K562 (cell line): ENCODE data around the gene TMEM203. TPM values are rescaled to one million over a fixed set of nuclear protein-coding genes. Genes with fewer than 3 reads are reported as not detected.

Experiments
- BCOR ChIP-seq: fragments of 450-650 bp; IDR thresholded peaks from 2 replicates; pipeline ENCODE4 v1.6.1; 2016
- COPS2 ChIP-seq: fragments of 450-650 bp; conservative IDR thresholded peaks from 2 replicates; pipeline ENCODE4 v1.6.1; 2016; ENCODE audit warnings: mild to moderate bottlenecking, moderate library complexity
- DACH1 ChIP-seq: fragments of 450-650 bp; IDR thresholded peaks from 2 replicates; pipeline ENCODE4 v1.6.1; 2018; ENCODE audit not compliant: partially characterized antibody
- IFI16 ChIP-seq: fragments of 250-450 bp; sonication (Bioruptor Pico); IDR thresholded peaks from 2 replicates; pipeline ENCODE4 v2.1.2; 2022; ENCODE audit warnings: mild to moderate bottlenecking, inconsistent platforms
- MCM7 ChIP-seq, 2 experiments: fragments of 450-650 bp; IDR thresholded peaks; 2 replicates each; pipeline ENCODE4 v1.6.1; 2016 to 2018
- POLR2A ChIP-seq: fragments of 450-650 bp; conservative IDR thresholded peaks from 2 replicates; pipeline ENCODE4 v1.6.1; 2016
- SP1 ChIP-seq: sonication (generic); formaldehyde crosslinking; IDR thresholded peaks from 2 replicates; pipeline ENCODE4 v1.8.1; 2022; ENCODE audit warnings: mild to moderate bottlenecking, missing genetic modification reagents
- SRSF7 ChIP-seq: fragments of 200-400 bp; formaldehyde crosslinking; optimal IDR thresholded peaks from 2 replicates; pipeline ENCODE3; 2017; ENCODE audit warnings: mild to moderate bottlenecking, low read depth, low read length
- STAT5B ChIP-seq: fragments of 250-450 bp; sonication (Bioruptor Pico); IDR thresholded peaks from 2 replicates; pipeline ENCODE4 v1.8.0; 2021; ENCODE audit warnings: mild to moderate bottlenecking, inconsistent platforms
- ZBED1 ChIP-seq: IDR thresholded peaks from 2 replicates; pipeline ENCODE4 v1.6.1; 2014
- ZC3H8 ChIP-seq: fragments of 450-650 bp; IDR thresholded peaks from 2 replicates; pipeline ENCODE4 v1.6.1; 2017
- ZFP36 ChIP-seq: fragments of 150-350 bp; IDR thresholded peaks from 2 replicates; pipeline ENCODE4 v1.6.1; 2018; ENCODE audit warnings: low read length, low read depth; ENCODE audit not compliant: partially characterized antibody
- ZKSCAN1 ChIP-seq: fragments of 150-350 bp; IDR thresholded peaks from 2 replicates; pipeline ENCODE4 v1.6.1; 2016; ENCODE audit warnings: low read depth, low read length
- polyA plus RNA-seq, 8 experiments: library from polyadenylated mRNA; depleted of rRNA in 4 of 8; stranded (reverse) in 5 of 8; unstranded in 3 of 8; fragments of >200 nt; fragmentation: Nextera tagmentation in 2 of 8; fragmentation: Illumina TruSeq in 1 of 8; extraction: Ambion mirVana in 2 of 8; extraction: Trizol in 1 of 8; gene quantifications; 2 replicates each; pipeline versions ENCODE4 v1.2.1 to v1.2.3, GENCODE V29; 2011 to 2014; ENCODE audit warnings: inconsistent platforms in 1 of 8, missing spikeins in 1 of 8
- total RNA-seq, 7 experiments: library from RNA; depleted of rRNA in 6 of 7; stranded (reverse); fragments of >200 nt in 6 of 7; fragmentation: Illumina TruSeq in 2 of 7; extraction: Trizol in 2 of 7; gene quantifications; 2 replicates each; pipeline versions ENCODE4 v1.2.1 to v1.2.3, GENCODE V29; 2011 to 2021; ENCODE audit warnings: low replicate concordance in 1 of 7
- TF ChIP-seq, protein P1 (sequence below): fragments of 250-450 bp; sonication (Bioruptor Pico); IDR thresholded peaks from 2 replicates; pipeline ENCODE4 v1.9.0; 2021; ENCODE audit warnings: mild to moderate bottlenecking, inconsistent platforms
- TF ChIP-seq, protein P2 (sequence below): fragments of 250-450 bp; sonication (Bioruptor Pico); IDR thresholded peaks from 2 replicates; pipeline ENCODE4 v1.8.0; 2021; ENCODE audit warnings: borderline replicate concordance, mild to moderate bottlenecking, moderate library complexity; ENCODE audit not compliant: poor library complexity, severe bottlenecking
- TF ChIP-seq, protein P3 (sequence below): IDR thresholded peaks from 3 replicates; pipeline ENCODE4 v1.6.1; 2011; ENCODE audit warnings: borderline replicate concordance, mild to moderate bottlenecking, moderate library complexity; ENCODE audit not compliant: insufficient read length; ENCODE audit errors: extremely low read depth
- TF ChIP-seq, protein P4 (sequence below): fragments of 150-350 bp; conservative IDR thresholded peaks from 2 replicates; pipeline ENCODE4 v1.6.1; 2014; ENCODE audit warnings: low read length
- TF ChIP-seq, protein P5 (sequence below): sonication (generic); formaldehyde crosslinking; IDR thresholded peaks from 2 replicates; pipeline ENCODE4 v1.8.0; 2022; ENCODE audit warnings: mild to moderate bottlenecking, low read depth, missing genetic modification reagents
- TF ChIP-seq, protein P6 (sequence below): fragments of 250-450 bp; sonication (Bioruptor Pico); IDR thresholded peaks from 2 replicates; pipeline ENCODE4 v1.8.0; 2021; ENCODE audit warnings: moderate library complexity, mild to moderate bottlenecking, inconsistent platforms

Gene TMEM203
- total and polyA plus RNA-seq, 9 of the 15 experiments (the other 6 are each of a cell fraction or from before 2014, with no cell fraction given): 8.8 to 59.5 (median 37.6) TPM

DNA sequence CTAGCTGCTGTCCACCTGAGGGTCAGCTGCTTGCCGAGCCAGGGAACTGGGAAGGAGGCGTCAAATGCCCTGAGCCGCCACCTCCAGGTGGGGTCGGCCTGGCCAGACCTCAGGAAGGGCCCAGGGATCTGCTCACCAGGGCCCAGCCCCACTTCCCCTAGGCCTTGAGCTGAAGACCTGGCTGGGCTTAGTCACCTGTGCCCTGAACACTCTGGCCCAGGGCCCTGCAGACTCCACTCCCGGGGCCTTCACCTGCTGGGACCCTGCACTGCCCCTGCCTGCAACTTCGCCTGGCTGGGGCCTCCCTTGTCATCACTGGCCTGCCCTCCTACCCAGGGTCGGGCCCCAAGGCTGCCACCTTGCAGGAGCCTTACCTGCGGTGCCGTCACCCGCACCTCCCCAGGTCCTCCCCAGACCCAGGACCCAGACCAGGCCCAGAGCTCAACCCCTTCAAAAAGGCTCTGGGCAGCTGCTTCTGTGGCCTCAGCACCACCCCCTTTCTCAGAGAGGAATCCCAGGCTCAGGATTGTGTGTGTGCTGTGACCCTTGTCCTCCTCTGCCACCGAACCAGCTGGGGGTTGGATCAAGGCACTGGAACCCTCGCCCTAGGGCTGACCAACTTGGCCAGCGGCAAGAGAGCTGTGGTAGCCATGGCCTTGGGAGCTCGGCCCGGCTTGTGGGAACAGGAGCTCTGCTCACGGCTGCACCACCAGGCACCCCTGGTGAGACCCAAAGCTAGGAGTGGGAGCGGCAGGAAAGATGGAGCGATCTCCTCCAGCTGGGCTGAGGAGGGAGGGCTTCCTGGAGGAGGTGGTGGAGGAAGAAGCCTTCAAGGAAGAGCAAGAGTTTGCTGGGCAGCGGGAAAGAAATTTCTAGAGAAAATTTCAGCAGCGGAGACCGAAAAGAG, 48.5 kb upstream of the TMEM203 start (continued):
- TF ChIP-seq, protein P1, sequence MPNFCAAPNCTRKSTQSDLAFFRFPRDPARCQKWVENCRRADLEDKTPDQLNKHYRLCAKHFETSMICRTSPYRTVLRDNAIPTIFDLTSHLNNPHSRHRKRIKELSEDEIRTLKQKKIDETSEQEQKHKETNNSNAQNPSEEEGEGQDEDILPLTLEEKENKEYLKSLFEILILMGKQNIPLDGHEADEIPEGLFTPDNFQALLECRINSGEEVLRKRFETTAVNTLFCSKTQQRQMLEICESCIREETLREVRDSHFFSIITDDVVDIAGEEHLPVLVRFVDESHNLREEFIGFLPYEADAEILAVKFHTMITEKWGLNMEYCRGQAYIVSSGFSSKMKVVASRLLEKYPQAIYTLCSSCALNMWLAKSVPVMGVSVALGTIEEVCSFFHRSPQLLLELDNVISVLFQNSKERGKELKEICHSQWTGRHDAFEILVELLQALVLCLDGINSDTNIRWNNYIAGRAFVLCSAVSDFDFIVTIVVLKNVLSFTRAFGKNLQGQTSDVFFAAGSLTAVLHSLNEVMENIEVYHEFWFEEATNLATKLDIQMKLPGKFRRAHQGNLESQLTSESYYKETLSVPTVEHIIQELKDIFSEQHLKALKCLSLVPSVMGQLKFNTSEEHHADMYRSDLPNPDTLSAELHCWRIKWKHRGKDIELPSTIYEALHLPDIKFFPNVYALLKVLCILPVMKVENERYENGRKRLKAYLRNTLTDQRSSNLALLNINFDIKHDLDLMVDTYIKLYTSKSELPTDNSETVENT (CRISPR knock-in tag): no peak
- TF ChIP-seq SRSF7 (no peak), IFI16 (CRISPR knock-in tag) (no peak), ZBED1 (no peak), MCM7 (IDR thresholded peaks at IDR 0.05) (no peak), DACH1 (peak; percentile 44), COPS2 (no peak), ZKSCAN1 (no peak), POLR2A (no peak), ZC3H8 (no peak), STAT5B (CRISPR knock-in tag) (no peak), BCOR (peak; percentile 93), ZFP36 (peak; percentile 99), SP1 (CRISPR knock-in tag) (0 out of 2 replicates have a peak, but pooled peaks have one; percentile 51)
- TF ChIP-seq, protein P2, sequence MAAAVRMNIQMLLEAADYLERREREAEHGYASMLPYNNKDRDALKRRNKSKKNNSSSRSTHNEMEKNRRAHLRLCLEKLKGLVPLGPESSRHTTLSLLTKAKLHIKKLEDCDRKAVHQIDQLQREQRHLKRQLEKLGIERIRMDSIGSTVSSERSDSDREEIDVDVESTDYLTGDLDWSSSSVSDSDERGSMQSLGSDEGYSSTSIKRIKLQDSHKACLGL: no peak
- TF ChIP-seq, protein P3, sequence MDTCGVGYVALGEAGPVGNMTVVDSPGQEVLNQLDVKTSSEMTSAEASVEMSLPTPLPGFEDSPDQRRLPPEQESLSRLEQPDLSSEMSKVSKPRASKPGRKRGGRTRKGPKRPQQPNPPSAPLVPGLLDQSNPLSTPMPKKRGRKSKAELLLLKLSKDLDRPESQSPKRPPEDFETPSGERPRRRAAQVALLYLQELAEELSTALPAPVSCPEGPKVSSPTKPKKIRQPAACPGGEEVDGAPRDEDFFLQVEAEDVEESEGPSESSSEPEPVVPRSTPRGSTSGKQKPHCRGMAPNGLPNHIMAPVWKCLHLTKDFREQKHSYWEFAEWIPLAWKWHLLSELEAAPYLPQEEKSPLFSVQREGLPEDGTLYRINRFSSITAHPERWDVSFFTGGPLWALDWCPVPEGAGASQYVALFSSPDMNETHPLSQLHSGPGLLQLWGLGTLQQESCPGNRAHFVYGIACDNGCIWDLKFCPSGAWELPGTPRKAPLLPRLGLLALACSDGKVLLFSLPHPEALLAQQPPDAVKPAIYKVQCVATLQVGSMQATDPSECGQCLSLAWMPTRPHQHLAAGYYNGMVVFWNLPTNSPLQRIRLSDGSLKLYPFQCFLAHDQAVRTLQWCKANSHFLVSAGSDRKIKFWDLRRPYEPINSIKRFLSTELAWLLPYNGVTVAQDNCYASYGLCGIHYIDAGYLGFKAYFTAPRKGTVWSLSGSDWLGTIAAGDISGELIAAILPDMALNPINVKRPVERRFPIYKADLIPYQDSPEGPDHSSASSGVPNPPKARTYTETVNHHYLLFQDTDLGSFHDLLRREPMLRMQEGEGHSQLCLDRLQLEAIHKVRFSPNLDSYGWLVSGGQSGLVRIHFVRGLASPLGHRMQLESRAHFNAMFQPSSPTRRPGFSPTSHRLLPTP: peak; percentile 40
- TF ChIP-seq, protein P4, sequence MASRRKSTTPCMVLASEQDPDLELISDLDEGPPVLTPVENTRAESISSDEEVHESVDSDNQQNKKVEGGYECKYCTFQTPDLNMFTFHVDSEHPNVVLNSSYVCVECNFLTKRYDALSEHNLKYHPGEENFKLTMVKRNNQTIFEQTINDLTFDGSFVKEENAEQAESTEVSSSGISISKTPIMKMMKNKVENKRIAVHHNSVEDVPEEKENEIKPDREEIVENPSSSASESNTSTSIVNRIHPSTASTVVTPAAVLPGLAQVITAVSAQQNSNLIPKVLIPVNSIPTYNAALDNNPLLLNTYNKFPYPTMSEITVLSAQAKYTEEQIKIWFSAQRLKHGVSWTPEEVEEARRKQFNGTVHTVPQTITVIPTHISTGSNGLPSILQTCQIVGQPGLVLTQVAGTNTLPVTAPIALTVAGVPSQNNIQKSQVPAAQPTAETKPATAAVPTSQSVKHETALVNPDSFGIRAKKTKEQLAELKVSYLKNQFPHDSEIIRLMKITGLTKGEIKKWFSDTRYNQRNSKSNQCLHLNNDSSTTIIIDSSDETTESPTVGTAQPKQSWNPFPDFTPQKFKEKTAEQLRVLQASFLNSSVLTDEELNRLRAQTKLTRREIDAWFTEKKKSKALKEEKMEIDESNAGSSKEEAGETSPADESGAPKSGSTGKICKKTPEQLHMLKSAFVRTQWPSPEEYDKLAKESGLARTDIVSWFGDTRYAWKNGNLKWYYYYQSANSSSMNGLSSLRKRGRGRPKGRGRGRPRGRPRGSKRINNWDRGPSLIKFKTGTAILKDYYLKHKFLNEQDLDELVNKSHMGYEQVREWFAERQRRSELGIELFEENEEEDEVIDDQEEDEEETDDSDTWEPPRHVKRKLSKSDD: no peak
- TF ChIP-seq, protein P5, sequence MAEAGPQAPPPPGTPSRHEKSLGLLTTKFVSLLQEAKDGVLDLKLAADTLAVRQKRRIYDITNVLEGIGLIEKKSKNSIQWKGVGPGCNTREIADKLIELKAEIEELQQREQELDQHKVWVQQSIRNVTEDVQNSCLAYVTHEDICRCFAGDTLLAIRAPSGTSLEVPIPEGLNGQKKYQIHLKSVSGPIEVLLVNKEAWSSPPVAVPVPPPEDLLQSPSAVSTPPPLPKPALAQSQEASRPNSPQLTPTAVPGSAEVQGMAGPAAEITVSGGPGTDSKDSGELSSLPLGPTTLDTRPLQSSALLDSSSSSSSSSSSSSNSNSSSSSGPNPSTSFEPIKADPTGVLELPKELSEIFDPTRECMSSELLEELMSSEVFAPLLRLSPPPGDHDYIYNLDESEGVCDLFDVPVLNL (CRISPR knock-in tag): no peak
- TF ChIP-seq, protein P6, sequence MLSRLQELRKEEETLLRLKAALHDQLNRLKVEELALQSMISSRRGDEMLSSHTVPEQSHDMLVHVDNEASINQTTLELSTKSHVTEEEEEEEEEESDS: no peak
